GM18502 (cell line): ENCODE results near the gene CAPN11.
A peak's percentile ranks its signal among the peaks of the same experiment; 100 is the strongest.

Source experiments
- ATAC-seq: cut with Tn5 transposase; IDR thresholded peaks from one replicate; pipeline ENCODE4 v1.9.1; 2021; ENCODE audit warnings: mild to moderate bottlenecking; ENCODE audit not compliant: unreplicated experiment, poor library complexity

Gene CAPN11

GRCh38 chr6:44152109-44152461 is 6.5 kb upstream of the CAPN11 start:
- ATAC-seq = no peak

DNA sequence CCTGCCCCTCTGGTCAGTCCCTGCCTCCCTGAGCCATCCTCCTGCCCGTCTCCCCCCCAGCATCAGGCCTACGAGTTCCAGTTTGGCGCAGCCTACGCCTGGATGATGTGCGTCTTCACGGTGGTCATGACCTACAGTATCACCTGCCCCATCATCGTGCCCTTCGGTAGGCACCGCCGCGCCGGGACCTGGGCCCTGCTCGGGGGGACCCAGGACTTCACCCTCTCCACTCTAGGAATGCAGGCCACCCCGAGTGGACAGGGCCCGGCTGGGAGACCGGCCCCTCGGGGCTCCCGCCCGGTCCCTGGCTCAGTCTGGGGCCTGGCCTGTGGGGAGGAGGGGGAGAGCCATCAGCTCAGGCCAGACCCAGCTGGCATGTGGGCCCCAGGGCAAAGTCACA is 6.1 kb upstream of the CAPN11 start:
- no peak for ATAC-seq

DNA sequence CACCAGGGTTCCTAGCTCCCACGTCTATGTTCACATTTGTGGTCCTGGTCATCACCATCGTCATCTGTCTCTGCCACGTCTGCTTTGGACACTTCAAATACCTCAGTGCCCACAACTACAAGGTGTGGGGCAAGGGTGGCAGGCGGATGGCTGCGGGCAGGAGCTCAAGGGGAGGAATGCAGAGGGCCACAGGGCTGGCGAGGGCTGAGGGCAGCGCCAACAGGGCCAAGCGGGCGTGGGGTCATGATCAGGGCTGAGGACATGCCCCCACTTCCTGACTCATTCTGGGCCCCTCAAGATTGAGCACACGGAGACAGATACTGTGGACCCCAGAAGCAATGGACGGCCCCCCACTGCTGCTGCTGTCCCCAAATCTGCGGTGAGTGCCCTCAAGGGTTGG is 4.6 kb upstream of the CAPN11 start:
- no peak for ATAC-seq

DNA sequence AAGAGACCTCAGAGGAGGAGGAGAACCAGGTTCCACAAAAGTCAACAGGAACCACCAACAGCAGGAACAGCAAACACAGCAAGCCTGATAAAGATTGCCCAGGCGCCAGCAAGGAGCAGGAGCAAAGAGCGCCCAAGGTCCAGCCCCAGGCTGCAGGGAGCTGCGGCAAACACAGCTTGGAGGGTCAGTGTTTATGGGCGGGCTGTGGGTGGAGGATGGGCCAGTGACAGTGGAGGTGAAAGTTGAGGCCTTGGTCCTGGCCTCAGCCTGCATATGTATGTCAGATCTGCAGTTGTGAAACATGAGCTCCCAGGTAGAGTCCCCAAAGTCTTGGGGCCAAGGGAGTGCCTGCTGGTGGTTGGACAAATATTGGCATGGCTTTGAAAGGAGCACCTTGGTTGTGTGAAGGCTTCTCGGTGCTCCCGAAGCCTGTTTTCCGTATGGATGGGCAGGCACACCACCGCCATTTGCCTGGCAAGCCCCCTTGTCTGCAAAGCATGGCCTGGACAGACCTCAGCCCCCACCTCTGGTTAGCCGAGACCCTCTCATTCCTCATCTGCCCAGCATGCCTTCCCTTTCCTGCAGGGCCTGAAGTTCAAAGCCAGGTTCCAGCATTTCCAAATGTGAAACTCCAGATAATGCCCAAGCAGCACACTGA is 2.0 kb upstream of the CAPN11 start:
- ATAC-seq = no peak

- no peak for ATAC-seq
Measured at GRCh38 chr6:44157152-44157521, 1.5 kb upstream of the CAPN11 start.

GRCh38 chr6:44161997-44162338 is 3.3 kb downstream of the CAPN11 start:
- no peak for ATAC-seq

GRCh38 chr6:44162876-44163625 is 4.4 kb downstream of the CAPN11 start:
- ATAC-seq = no peak

DNA sequence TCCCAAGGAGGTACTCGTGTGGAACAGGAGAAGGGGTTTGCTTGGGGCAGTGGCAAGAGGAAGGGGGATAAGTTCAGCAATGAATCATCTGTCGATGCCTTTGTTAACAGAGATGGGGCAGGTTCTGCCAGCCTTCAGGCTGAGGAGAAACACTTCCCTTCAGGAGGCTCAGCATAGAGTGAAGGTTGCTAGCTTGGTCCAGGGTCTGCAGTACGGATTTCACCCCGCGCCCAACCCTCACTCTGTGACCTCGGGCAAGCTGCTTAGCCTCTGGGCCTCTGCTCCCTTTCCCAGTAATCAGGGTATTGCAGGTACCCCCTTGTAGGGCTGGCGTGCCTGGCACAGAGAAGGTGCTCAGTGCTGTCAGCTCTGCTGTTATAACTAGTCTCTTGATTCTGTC is 7.5 kb downstream of the CAPN11 start:
- no peak for ATAC-seq

GRCh38 chr6:44166591-44167184 is 8.1 kb downstream of the CAPN11 start:
- ATAC-seq = no peak

DNA sequence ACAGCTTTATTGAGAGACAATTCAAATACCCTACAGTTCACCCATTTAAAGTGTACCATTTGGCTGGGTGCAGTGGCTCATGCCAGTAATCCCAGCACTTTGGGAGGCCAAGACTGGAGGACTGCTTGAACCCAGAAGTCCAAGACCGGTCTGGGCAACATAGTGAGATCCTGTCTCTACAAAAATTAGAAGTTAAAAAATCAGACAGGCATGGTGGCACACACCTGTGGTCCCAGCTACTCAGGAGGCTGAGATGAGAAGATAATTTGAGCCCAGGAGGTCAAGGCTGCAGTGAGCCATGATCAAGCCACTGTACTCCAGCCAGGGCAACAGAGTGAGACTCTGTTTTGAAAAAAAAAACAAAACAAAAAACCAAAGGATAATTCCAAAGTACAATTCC is 8.9 kb downstream of the CAPN11 start:
- ATAC-seq = no peak

DNA sequence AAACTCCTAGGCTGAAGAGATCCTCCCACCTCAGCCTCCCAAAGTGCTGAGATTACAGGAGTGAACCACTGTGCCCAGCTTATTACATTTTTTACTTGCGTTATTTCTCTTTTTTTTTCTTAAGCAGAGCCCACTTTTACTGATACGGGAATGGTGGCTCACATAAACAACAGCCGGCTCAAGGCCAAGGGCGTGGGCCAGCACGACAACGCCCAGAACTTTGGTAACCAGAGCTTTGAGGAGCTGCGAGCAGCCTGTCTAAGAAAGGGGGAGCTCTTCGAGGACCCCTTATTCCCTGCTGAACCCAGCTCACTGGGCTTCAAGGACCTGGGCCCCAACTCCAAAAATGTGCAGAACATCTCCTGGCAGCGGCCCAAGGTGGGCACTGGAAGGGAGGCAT is 10.5 kb downstream of the CAPN11 start:
- no peak for ATAC-seq

- no peak for ATAC-seq
Measured at GRCh38 chr6:44169886-44170570, 11.4 kb downstream of the CAPN11 start.

DNA sequence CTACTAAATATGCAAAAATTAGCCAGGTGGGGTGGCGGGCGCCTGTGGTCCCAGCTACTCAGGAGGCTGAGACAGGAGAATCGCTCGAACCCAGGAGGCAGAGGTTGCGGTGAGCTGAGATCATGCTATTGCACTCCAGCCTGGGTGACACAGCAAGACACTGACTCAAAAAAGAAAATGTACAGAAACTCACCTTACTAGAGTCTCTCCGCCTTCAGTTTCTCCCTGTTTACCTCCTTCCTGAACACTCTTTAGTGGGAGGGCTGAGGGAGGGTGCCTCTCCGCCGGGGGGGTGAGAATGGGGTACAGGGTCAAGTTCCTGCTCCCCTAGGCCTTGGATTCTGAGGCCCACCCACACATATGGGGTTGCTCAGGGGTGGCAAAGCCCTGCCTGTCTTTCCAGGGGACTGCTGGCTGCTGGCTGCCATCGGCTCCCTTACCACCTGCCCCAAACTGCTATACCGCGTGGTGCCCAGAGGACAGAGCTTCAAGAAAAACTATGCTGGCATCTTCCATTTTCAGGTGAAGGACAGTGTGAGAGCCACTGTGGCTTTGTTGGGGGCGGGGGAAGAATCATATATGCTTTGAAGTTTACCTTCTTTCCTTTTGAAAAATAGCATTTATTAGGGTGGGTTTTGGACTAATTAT is 13.4 kb downstream of the CAPN11 start:
- ATAC-seq = no peak

- ATAC-seq = peak; percentile 72
Measured at GRCh38 chr6:44172731-44173500, 14.3 kb downstream of the CAPN11 start.

DNA sequence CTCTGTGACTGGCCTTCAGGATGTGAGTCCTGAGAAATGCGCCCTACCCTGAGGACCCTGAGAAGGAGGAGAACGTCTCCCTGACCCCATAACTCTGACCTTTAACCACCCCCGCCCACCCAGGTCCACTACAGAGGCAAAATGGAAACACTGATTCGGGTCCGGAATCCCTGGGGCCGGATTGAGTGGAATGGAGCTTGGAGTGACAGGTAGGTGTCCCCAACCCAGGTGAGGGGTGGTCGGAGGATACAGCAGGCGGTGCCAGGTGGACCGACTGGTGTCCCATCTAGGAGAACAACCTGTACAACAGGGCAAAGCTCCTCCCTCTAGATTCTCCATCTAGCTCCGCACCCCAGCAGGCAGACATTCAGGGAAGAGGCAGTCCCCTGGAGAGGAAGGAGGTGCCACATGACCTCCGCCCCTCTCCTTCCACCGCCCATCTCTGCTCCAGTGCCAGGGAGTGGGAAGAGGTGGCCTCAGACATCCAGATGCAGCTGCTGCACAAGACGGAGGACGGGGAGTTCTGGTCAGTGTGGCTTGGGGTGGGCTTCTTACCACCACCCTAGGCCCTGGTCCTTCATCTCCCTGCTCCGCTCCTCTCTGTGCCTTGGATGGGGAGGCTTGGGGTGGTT is 17.6 kb downstream of the CAPN11 start:
- ATAC-seq = no peak

GRCh38 chr6:44176762-44177509 is 18.3 kb downstream of the CAPN11 start:
- ATAC-seq = peak; percentile 61

- no peak for ATAC-seq
Measured at GRCh38 chr6:44177691-44178423, 19.2 kb downstream of the CAPN11 start.

- ATAC-seq = no peak
Measured at GRCh38 chr6:44178424-44179071, 19.9 kb downstream of the CAPN11 start.
